Activated naive CD8-positive, alpha-beta T cell (primary cell): Measurements from ENCODE around the gene EMP1.

Experiments used
- H3K27ac Mint-ChIP-seq: one replicate; pipeline ENCODE4 v1.8.0; 2021; ENCODE audit warnings: mixed read lengths
- H3K27me3 Mint-ChIP-seq: one replicate; pipeline ENCODE4 v1.8.0; 2021; ENCODE audit warnings: mixed read lengths
- H3K36me3 Mint-ChIP-seq: one replicate; pipeline ENCODE4 v1.8.0; 2021; ENCODE audit warnings: mixed read lengths
- H3K4me1 Mint-ChIP-seq: one replicate; pipeline ENCODE4 v1.8.0; 2021; ENCODE audit warnings: low read depth, mixed read lengths
- H3K4me3 Mint-ChIP-seq: one replicate; pipeline ENCODE4 v1.8.0; 2021; ENCODE audit warnings: mild to moderate bottlenecking, mixed read lengths
- H3K9me3 Mint-ChIP-seq: one replicate; pipeline ENCODE4 v1.8.0; 2021; ENCODE audit warnings: low read depth, mixed read lengths

The EMP1 gene

DNA sequence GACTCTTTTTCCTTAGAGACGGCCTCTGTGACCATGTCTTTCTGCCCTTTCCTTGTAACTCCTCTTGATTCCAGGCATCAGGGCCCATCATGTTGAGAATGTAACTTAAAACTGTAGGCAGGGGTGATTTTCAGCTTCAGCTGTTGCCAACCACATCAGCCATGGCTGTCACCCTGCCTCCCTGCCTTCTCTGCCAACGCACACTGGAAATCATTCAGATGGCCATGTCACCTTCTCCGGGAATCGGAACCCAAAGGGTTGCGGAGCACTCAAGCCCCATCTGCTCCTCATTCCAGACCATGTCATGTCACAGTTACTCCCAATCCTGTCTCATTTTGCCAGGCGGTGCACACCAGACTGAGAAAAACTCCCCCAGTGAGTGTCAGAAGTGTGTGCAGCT is 72.1 kb downstream of the EMP1 start:
- Mint-ChIP-seq H3K4me1 (no peaks in the 10 kb centered on the region), H3K27ac (no peak overlapping the region), H3K36me3 (no peaks in the 10 kb centered on the region), H3K9me3 (no peaks in the 10 kb centered on the region), H3K4me3 (no peak overlapping the region), H3K27me3 (peaks cover 4% of the 10 kb centered on the region)
